Neuronal stem cell (in vitro differentiated cells): ENCODE data around the gene B3GAT1.
"Not testable (repeated sequence)": the region's sequence is repeated elsewhere in the genome, so short reads cannot be mapped to it uniquely, and the experiment has no call there.

Experiments
- DNase-seq: peaks from one replicate; pipeline ENCODE4 v3.0.0-alpha.2; 2013; ENCODE audit warnings: low spot score
- H2AFZ ChIP-seq: one replicate; pipeline ENCODE4 v1.6.1; 2013; ENCODE audit warnings: mild to moderate bottlenecking, low read length, inconsistent platforms
- H2AK5ac ChIP-seq: 2 replicates; pipeline ENCODE4 v1.6.1; 2013; ENCODE audit warnings: low read depth, mild to moderate bottlenecking, inconsistent platforms, low read length, moderate library complexity, mixed read lengths
- H2BK120ac ChIP-seq: 2 replicates; pipeline ENCODE4 v1.6.1; 2013; ENCODE audit warnings: low read depth, mild to moderate bottlenecking, inconsistent platforms, low read length, moderate library complexity, mixed read lengths
- H2BK12ac ChIP-seq: one replicate; pipeline ENCODE4 v1.6.1; 2013; ENCODE audit warnings: low read length, inconsistent platforms
- H2BK15ac ChIP-seq: 2 replicates; pipeline ENCODE4 v1.6.1; 2013; ENCODE audit warnings: mild to moderate bottlenecking, low read length, inconsistent platforms, mixed read lengths
- H2BK5ac ChIP-seq: one replicate; pipeline ENCODE4 v1.6.1; 2013; ENCODE audit warnings: inconsistent platforms, mild to moderate bottlenecking, low read length, moderate library complexity
- H3K14ac ChIP-seq: one replicate; pipeline ENCODE4 v1.6.1; 2013; ENCODE audit warnings: low read length, inconsistent platforms
- H3K18ac ChIP-seq: 2 replicates; pipeline ENCODE4 v1.6.1; 2013; ENCODE audit warnings: low read length, inconsistent platforms
- H3K23ac ChIP-seq: 2 replicates; pipeline ENCODE4 v1.6.1; 2013; ENCODE audit warnings: low read depth, mild to moderate bottlenecking, mixed read lengths, low read length, inconsistent platforms; ENCODE audit not compliant: poor library complexity
- H3K27ac ChIP-seq: replicated peaks from 3 replicates; pipeline ENCODE4 v1.5.1; 2013; ENCODE audit warnings: low read length, inconsistent platforms
- H3K27me3 ChIP-seq, 3 experiments: 2 replicates each; pipeline ENCODE4 v1.6.1; 2013; ENCODE audit warnings: low read length in 3 of 3, mild to moderate bottlenecking in 2 of 3, inconsistent platforms in 1 of 3, low read depth in 1 of 3, mixed read lengths in 1 of 3, moderate library complexity in 1 of 3; ENCODE audit not compliant: control insufficient read depth in 3 of 3, insufficient read depth in 3 of 3
- H3K36me3 ChIP-seq, 2 donors: replicated peaks in 1 of 2; 2 replicates each; pipeline ENCODE4 v1.6.1; 2013; ENCODE audit warnings: low read length in 2 of 2; ENCODE audit not compliant: control insufficient read depth in 2 of 2, insufficient read depth in 2 of 2
- H3K4ac ChIP-seq: 2 replicates; pipeline ENCODE4 v1.6.1; 2013; ENCODE audit warnings: inconsistent platforms, mild to moderate bottlenecking, low read length, moderate library complexity
- H3K4me1 ChIP-seq, 2 donors: 1 replicate in 1 of 2; 2 replicates in 1 of 2; pipeline ENCODE4 v1.6.1; 2013; ENCODE audit warnings: low read length in 2 of 2, low read depth in 1 of 2; ENCODE audit not compliant: control insufficient read depth in 2 of 2, insufficient read depth in 1 of 2
- H3K4me2 ChIP-seq: one replicate; pipeline ENCODE4 v1.6.1; 2013; ENCODE audit warnings: mild to moderate bottlenecking, low read length, inconsistent platforms; ENCODE audit not compliant: insufficient read depth, poor library complexity, severe bottlenecking
- H3K4me3 ChIP-seq, 2 donors: 2 replicates each; pipeline ENCODE4 v1.5.1; 2013; ENCODE audit warnings: low read length in 2 of 2, mild to moderate bottlenecking in 2 of 2, inconsistent platforms in 1 of 2, moderate library complexity in 1 of 2
- H3K79me1 ChIP-seq: one replicate; pipeline ENCODE4 v1.6.1; 2013; ENCODE audit warnings: low read depth, mild to moderate bottlenecking, inconsistent platforms, low read length, moderate library complexity
- H3K9ac ChIP-seq: one replicate; pipeline ENCODE4 v1.6.1; 2013; ENCODE audit warnings: mild to moderate bottlenecking, low read depth, low read length, inconsistent platforms; ENCODE audit not compliant: poor library complexity
- H3K9me3 ChIP-seq, 2 donors: replicated peaks in 1 of 2; 2 replicates each; pipeline versions ENCODE3 to v1.6.1; 2013; ENCODE audit warnings: low read length in 2 of 2, mild to moderate bottlenecking in 2 of 2, inconsistent platforms in 1 of 2, low read depth in 1 of 2, mixed read lengths in 1 of 2, moderate library complexity in 1 of 2; ENCODE audit not compliant: control insufficient read depth in 2 of 2, insufficient read depth in 1 of 2
- H4K8ac ChIP-seq: one replicate; pipeline ENCODE4 v1.6.1; 2013; ENCODE audit warnings: low read depth, mild to moderate bottlenecking, inconsistent platforms, low read length, moderate library complexity
- H4K91ac ChIP-seq: one replicate; pipeline ENCODE4 v1.6.1; 2013; ENCODE audit warnings: low read length, low read depth, mild to moderate bottlenecking, inconsistent platforms; ENCODE audit not compliant: poor library complexity
- WGBS, 2 donors: extraction: QIAGEN DNeasy Blood & Tissue Kit; methylation state at CpG; one replicate each; pipeline ENCODE4 v1.1.7; 2013; ENCODE audit warnings: missing lambda C conversion rate in 2 of 2, mixed read lengths in 1 of 2; ENCODE audit not compliant: insufficient read length in 2 of 2, insufficient replicate concordance in 1 of 2; ENCODE audit errors: extremely low coverage in 2 of 2; 5-methylcytosine and 5-hydroxymethylcytosine counted together

Gene B3GAT1

GRCh38 chr11:134459246-134460061 lies 47.4 kb upstream of the B3GAT1 start:
- H3K14ac ChIP-seq = no peak overlapping the region
- H3K4me3 ChIP-seq = no peak overlapping the region
- H3K27ac ChIP-seq = no peak overlapping the region
- WGBS, 2 donors = no CpG with 5 or more reads among the region's 10 CpGs
- H3K36me3 ChIP-seq = no peaks in the 10 kb centered on the region
- no peaks in the 10 kb centered on the region for H3K27me3 ChIP-seq
- no peak overlapping the region for H3K4ac ChIP-seq
- no peak overlapping the region for H2BK12ac ChIP-seq
- no peak overlapping the region for H4K8ac ChIP-seq
- H2AK5ac ChIP-seq = no peak overlapping the region
- no peaks in the 10 kb centered on the region for H3K79me1 ChIP-seq
- peaks cover 7 to 27% of the 10 kb centered on the region in 2 donors for H3K4me1 ChIP-seq
- H2AFZ ChIP-seq = peak overlapping the region; percentile 38
- DNase-seq = no peak
- no peak overlapping the region for H2BK5ac ChIP-seq
- peak overlapping the region; percentile 24 for H3K18ac ChIP-seq
- no peak overlapping the region for H2BK120ac ChIP-seq
- H2BK15ac ChIP-seq = no peak overlapping the region
- H3K23ac ChIP-seq = no peak overlapping the region
- no peak overlapping the region for H3K9ac ChIP-seq
- no peak overlapping the region for H3K4me2 ChIP-seq
- H4K91ac ChIP-seq = no peak overlapping the region
- H3K9me3 ChIP-seq = peaks cover 7 to 15% of the 10 kb centered on the region in 2 donors

DNA sequence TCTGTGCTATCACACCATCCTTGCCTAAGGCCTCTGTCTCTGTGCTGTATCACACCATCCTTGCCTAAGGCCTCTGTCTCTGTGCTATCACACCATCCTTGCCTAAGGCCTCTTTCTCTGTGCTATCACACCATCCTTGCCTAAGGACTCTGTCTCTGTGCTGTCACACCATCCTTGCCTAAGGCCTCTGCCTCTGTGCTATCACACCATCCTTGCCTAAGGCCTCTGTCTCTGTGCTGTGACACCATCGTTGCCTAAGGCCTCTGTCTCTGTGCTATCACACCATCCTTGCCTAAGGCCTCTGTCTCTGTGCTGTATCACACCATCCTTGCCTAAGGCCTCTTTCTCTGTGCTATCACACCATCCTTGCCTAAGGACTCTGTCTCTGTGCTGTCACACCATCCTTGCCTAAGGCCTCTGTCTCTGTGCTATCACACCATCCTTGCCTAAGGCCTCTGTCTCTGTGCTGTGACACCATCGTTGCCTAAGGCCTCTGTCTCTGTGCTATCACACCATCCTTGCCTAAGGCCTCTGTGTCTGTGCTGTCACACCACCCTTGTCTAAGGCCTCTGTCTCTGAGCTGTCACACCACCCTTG lies 45.5 kb upstream of the B3GAT1 start:
- H3K18ac ChIP-seq, H3K36me3 ChIP-seq, H2BK120ac ChIP-seq, H3K4me2 ChIP-seq, H4K8ac ChIP-seq, H3K79me1 ChIP-seq, H2BK5ac ChIP-seq, H3K4ac ChIP-seq, H2BK12ac ChIP-seq, H3K4me3 ChIP-seq, H2AFZ ChIP-seq, H3K27ac ChIP-seq, H3K27me3 ChIP-seq, H3K23ac ChIP-seq, H4K91ac ChIP-seq, H2BK15ac ChIP-seq, H3K14ac ChIP-seq, DNase-seq, H2AK5ac ChIP-seq: not testable (repeated sequence)
- no CpG with 5 or more reads among the region's 2 CpGs for WGBS, 2 donors
- Histone ChIP-seq H3K9ac (peak overlapping the region; percentile 39), H3K9me3 (peaks cover 7 to 15% of the 10 kb centered on the region in 2 donors), H3K4me1 (peaks cover 7 to 29% of the 10 kb centered on the region in 2 donors)

GRCh38 chr11:134455516-134455915 lies 43.5 kb upstream of the B3GAT1 start:
- Histone ChIP-seq H2BK15ac (no peak overlapping the region), H3K14ac (no peak overlapping the region), H3K27ac (no peak overlapping the region), H4K91ac (no peak overlapping the region), H2AFZ (no peak overlapping the region), H3K4me2 (no peak overlapping the region), H3K4ac (no peak overlapping the region), H3K23ac (no peak overlapping the region), H3K9ac (no peak overlapping the region), H2BK12ac (no peak overlapping the region), H3K27me3 (no peaks in the 10 kb centered on the region), H3K4me1 (peaks cover 7 to 29% of the 10 kb centered on the region in 2 donors), H3K9me3 (peaks cover 7 to 15% of the 10 kb centered on the region in 2 donors), H2BK5ac (no peak overlapping the region), H3K79me1 (no peaks in the 10 kb centered on the region), H3K36me3 (no peaks in the 10 kb centered on the region), H3K18ac (no peak overlapping the region), H4K8ac (no peak overlapping the region), H2AK5ac (no peak overlapping the region), H2BK120ac (no peak overlapping the region), H3K4me3 (no peak overlapping the region)
- WGBS, 2 donors = no CpG with 5 or more reads among the region's 3 CpGs
- no peak for DNase-seq

DNA sequence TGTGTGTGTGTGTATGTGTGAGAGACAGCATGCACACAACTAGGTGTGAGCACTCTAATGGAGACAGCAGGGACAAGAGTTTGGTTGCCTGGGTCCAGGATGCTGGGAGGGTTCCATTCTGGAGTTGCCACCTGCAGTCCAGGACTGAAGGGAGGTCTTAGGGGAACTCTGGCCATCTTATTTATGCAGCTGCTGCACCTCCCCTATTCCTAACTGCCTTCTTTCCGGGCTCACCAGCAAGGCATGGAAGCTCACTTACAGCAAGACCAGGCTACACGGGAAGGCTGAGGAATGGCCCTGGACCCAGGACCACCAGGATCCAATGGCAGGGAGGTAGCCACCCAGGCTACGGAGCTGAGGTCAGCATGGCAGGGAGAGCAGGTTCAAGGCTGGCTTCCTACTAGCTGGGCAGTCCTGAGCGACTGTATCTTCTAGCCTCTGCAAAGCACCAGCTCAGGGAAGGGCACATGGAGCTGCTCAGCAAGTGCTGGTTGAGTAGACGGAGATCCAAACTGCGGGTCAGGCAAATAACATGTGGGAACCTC lies 42.2 kb upstream of the B3GAT1 start:
- no peak overlapping the region for H3K9ac ChIP-seq
- no peaks in the 10 kb centered on the region for H3K36me3 ChIP-seq
- H3K23ac ChIP-seq = no peak overlapping the region
- H2BK15ac ChIP-seq = no peak overlapping the region
- no peak overlapping the region for H2BK12ac ChIP-seq
- peaks cover 2 to 19% of the 10 kb centered on the region in 2 donors for H3K4me1 ChIP-seq
- H4K8ac ChIP-seq = no peak overlapping the region
- H3K27me3 ChIP-seq = no peaks in the 10 kb centered on the region
- no peak overlapping the region for H3K4ac ChIP-seq
- H3K4me2 ChIP-seq = no peak overlapping the region
- no CpG with 5 or more reads among the region's 6 CpGs for WGBS, 2 donors
- no peak overlapping the region for H3K14ac ChIP-seq
- DNase-seq = no peak
- H2BK120ac ChIP-seq = no peak overlapping the region
- no peak overlapping the region for H3K18ac ChIP-seq
- H3K27ac ChIP-seq = no peak overlapping the region
- H2BK5ac ChIP-seq = no peak overlapping the region
- H3K4me3 ChIP-seq = no peak overlapping the region
- H2AFZ ChIP-seq = no peak overlapping the region
- no peak overlapping the region for H4K91ac ChIP-seq
- H3K9me3 ChIP-seq = peaks cover 7 to 15% of the 10 kb centered on the region in 2 donors
- no peak overlapping the region for H2AK5ac ChIP-seq
- H3K79me1 ChIP-seq = no peaks in the 10 kb centered on the region
